ENCODE data around the gene IFNL2.
"Not testable (repeated sequence)": the region's sequence is repeated elsewhere in the genome, so short reads cannot be mapped to it uniquely, and the experiment has no call there.

IFNL2 gene

DNA sequence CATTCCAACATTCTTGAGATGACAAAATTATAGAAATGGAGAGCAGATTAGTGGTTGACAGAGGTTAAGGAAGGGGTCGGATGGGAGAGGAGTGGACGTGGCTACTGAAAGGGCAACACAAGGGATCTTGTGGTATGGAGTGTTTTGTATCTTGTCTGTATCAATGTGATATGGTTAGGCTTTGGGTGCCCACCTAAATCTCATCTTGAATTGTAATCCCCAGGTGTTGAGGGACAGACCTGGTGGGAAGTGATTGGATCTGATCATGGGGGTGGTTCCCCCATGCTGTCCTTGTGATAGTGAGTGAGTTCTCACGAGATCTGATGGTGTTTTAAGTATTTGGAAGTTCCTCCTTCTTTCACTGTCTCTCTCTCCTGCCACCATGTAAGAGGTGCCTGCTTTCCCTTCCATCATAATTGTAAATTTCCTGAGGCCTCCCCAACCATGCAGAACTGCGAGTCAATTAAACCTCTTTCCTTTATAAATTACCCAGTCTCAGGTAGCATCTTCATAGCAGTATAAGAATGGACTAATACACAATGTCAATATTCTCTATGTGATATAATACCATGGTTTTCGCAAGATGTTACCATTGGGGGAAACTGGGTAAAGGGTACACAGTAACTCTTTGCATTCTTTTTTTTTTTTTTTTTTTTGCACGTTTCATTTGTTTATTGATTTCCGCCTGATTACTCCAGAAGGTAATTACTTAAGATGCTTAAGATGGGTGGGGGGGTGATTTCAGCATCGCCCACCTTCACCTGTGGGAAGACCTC lies 14.6 kb upstream of the IFNL2 start:
- DNase-seq (ENCODE audit: low spot score), result no peak

DNA sequence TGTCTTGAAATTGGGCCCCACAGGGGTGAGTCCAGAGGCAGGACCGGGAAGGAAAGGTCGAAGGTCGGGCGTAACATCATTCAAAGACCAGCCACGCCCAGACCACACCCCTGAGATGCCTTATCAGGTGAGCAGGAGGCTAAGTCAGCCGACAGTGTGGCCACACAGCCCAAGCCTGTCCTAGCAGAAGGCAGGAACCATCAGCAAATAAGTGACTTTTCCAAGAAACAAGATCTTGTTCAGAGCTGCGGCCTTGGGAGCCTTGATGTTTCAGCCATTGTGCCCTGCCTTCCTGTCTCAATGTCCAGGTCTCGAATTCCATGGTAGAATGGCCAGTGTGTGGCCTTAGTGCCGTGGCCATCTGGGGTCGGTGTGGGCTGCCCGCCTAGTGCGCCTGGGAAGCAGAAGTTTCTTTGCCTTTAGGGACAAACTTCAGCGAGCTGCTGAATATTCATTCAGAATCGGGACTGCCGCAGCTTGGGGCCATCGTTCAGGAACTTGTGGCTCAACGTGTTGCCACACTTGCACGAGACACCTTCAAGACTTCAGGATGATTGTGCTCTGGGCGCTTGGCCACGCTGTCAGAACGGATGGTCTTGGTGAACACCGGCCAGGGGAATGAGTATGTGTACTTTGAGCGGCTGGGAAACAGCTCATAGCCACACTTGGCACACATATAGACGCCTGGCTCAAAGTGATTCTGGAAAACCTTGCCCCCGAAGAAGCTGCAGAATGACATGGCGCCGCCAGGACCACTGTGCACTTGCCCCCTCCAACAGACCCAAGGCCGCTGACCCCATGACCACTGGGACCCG lies 13.5 kb upstream of the IFNL2 start:
- no peak for DNase-seq (ENCODE audit: low spot score)

DNA sequence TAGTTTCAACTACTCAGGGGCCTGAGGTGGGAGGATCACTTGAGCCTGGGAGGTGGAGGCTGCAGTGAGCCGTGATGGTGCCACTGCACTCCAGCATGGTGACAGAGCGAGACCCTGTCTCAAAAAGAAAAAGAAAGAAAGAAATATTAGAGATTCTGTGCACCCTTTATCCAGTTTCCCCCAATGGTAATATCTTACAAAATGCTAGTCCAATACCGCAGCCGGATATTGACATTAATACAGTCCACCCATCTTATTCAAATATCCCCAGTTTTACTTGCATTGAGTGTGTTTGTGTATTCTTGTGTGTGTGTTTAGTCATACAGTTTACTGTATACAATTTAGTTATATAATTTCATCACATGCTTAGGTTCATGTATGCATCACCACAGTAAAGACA lies 11.0 kb upstream of the IFNL2 start:
- DNase-seq (ENCODE audit: low spot score), result no peak

DNA sequence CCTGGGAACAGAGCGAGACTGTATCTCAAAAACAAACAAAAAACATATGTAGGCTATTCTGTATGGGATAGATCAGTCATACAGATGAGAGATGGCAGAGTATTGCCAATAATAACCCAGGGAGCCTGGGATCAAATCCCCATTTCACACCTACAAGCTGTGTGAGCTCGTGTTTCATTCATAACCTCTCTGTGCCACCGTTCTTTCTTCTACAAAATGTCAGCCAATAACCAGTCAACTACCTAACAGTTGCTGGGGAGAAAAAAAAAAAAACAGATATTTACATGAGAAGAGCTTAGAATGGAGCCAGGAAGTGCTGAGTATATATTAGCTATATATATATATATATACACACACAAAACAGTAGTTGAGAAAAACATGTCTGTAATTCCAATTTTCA lies 6.5 kb upstream of the IFNL2 start:
- no peak for DNase-seq (ENCODE audit: low spot score)

DNA sequence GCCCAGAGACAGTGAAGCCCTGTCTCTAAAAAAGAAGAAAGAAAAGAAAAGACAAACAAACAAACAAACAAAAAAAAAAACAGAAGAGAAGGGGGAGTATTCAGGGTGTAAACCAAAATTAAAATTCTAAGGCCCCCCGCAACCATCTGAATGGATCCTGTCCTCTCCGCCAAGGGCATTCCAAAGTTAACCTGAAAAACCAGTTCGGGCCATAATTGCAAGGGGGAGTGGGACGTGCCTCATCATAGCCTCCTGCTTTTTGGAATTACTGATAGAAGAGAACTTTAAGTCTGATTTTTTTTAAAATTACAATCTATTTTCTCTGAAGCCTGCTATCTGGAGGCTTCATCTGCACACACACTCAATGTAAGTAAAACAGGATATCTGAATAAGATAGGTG lies 5.7 kb upstream of the IFNL2 start:
- DNase-seq (ENCODE audit: low spot score), result no peak

DNA sequence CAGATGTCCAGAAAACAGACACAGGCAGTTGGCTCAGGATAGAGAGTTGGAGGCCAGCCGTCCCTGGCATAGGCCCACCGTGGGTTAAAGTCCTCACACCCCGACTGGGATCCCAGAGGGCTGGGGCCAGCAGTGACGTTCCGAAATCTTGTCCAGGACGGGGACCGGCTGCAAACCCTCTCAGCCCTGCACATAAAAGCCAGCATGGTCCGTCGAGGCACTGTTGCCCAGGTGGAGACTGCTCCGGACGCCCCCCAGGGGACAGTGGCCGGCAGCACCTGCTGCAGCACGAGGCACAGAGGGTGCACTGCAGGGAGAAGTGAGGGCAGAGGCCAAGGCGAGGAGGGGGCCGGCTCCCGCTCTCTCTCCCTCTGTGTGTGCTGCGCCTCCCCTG lies 4.3 kb upstream of the IFNL2 start:
- DNase-seq (ENCODE audit: low spot score), result no peak

DNA sequence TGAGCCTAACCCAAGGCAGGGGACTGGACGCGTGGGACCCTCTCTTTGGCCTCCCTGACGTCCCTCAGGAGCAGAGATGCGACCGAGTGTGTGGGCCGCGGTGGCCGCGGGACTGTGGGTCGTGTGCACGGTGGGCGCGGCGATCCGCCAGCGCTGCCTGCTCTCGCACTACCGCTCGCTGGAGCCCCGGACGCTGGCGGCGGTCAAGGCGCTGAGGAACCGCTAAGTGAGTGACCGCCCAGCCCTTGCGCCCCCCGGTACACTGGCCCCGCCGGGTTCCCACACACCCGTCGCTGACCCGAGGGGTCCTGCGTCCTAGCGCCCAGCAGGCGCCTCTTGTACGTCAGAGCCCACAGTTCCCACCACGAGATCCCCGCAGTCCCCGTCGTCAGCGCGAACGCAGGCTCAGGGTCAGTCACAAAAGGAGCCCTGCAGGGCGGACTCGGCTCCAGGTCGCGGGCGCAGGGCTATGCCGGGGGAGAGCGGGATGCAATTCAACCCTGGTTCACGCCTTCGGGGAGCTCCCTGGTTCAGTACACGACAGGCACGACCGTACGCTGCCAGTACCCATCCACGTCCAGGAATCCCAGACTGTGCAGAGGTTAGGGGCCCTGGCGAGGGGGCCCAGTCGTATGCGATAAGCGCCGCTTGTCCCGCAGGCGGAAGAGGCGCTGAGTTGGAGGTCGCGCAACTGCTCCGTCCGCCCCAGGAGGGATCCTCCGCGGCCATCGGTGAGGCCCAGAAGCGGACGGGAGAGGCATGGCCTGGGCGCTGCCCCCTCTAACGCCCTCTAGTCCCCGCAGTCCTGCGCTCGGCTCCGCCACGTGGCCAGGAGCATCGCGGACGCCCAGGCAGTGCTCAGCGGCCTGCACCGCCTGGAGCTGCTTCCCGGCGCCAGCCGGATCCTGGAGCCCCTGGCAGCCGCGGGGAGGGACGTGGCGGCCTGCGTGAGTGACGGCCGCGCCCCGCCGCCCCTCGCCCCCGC lies 3.6 kb upstream of the IFNL2 start:
- no peak for DNase-seq (ENCODE audit: low spot score)

DNA sequence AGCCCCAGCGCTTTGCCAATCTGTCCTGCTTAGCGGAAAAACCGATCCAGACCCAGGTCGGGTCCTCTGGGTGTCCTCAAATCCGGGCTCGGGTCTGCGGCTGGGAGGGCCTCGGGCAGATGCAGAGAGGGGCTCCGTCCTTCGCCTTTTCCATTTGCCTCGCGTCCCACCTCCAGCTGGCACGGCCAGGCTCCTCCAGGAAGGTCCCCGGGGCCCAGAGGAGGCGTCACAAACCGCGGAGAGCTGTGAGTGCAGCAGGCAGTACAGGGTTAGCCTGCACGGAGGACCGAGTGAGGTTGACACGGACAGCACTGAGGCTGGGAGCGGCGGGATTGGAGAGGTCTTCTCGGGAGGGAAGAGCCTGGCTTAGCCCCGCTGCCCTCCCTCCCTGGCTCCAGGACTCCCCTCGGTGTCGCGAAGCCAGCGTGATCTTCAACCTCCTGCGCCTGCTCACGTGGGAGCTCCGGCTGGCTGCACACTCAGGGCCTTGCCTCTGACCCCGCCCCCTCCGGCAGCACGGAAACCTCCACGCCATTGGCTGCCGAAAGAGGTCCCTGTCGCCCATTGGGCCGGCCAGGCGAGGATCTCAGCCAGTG lies 2.8 kb upstream of the IFNL2 start:
- DNase-seq (ENCODE audit: low spot score), result no peak

DNA sequence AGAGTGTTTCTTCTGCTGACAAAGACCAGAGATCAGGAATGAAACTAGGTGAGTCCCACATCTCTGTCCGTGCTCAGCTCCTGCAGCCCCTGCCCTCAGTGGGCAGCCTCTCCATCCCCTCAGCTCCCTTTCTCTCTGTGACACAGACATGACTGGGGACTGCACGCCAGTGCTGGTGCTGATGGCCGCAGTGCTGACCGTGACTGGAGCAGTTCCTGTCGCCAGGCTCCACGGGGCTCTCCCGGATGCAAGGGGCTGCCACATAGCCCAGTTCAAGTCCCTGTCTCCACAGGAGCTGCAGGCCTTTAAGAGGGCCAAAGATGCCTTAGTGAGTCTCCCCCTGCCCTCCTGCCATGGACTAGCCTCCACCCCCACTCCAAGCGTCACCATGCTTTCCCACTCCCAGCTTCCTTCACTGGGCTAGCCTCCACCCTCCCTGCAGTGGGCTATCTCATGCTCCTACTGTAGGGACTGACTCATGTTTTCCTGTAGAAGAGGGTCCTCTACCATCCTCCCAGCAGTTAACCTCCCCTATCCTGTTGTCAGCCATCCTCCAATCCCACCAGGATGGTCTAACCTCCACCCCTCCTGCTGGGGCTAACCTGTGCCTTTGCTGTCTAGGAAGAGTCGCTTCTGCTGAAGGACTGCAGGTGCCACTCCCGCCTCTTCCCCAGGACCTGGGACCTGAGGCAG lies 481 bp downstream of the IFNL2 start:
- DNase-seq (ENCODE audit: low spot score), result not testable (repeated sequence)

DNA sequence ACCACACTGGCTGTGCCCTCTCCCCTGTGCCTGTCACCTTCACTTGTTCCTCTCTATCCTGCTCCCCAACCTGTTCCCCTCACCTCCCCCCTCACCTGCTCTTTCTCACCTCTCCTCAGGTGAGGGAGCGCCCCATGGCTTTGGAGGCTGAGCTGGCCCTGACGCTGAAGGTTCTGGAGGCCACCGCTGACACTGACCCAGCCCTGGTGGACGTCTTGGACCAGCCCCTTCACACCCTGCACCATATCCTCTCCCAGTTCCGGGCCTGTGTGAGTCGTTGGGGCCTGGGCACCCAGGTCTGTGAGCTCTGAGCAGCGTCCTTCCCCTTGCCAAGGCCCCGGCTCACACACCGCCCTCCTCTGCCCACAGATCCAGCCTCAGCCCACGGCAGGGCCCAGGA lies 1.2 kb downstream of the IFNL2 start:
- not testable (repeated sequence) for DNase-seq (ENCODE audit: low spot score)

DNA sequence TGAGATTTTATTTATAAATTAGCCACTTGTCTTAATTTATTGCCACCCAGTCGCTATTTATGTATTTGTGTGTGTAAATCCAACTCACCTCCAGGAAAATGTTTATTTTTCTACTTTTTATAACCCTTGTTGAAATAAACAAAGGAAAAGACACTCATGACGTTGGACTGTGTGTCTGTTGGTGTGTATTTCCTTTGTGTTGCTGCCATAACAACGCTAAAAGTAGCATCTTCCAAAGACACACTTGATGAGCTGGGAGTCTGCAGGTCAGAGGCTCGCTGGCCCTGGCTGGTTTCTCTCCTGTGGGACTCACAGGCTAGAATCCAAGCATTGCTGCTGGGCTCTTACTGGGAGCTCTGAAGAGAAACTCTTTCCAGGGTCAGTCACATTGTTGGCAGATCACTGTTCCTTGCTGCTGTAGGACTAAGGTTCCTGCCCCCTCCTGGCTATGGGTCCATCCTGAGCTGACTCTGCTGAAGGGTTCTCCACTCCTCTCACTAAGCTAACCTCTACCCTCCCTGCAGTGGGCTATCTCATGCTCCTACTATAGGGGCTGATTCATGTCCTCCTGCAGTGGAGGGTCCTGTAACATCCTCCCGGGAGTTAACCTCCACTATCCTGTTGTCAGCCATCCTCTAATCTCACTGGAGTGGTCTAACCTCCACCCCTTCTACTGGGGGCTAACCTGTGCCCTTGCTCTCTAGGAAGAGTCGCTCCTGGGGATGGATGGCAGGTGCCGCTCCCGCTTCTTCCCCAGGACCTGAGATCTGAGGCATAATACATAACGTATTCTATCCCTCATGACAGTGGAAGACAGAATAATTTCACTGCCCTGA lies 2.1 kb downstream of the IFNL2 start:
- peak; percentile 37 for DNase-seq (ENCODE audit: low spot score)

DNA sequence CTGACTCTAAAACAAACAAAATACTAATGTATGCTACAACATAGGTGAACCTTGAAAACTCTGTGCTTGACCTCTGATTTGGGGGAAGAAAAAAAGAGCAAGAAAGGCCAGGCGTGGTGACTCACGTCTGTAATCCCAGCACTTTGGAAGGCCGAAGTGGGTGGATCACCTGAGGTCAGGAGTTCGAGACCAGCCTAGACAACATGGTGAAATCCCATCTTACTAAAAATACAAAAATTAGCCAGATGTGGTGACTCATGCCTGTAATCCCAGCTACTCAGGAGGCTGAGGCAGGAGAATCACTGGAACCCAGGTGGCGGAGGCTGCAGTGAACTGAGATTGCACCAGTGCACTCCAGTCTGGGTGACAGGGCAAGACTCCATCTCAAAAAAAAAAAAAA lies 5.7 kb downstream of the IFNL2 start:
- not testable (repeated sequence) for DNase-seq (ENCODE audit: low spot score)

DNA sequence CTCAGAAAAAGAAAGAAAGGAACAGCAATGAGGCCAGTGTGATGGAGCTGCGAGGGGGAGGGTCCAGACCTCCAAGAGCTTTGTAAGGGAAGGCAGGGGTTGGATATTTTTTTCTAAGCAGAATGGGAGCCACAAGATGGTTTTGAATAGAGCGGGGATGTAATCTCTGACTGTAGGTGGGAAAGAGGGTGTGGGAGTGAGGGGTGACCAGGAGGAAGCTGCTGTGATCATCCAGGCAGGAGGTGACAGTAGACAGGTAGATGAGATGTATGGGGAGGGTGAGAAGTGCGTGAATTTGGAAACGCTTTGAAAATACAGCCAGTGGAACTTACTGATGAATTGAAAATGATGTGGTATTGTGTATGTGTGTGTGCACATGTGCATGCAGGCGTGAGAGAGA lies 7.4 kb downstream of the IFNL2 start:
- DNase-seq (ENCODE audit: low spot score), result no peak

DNA sequence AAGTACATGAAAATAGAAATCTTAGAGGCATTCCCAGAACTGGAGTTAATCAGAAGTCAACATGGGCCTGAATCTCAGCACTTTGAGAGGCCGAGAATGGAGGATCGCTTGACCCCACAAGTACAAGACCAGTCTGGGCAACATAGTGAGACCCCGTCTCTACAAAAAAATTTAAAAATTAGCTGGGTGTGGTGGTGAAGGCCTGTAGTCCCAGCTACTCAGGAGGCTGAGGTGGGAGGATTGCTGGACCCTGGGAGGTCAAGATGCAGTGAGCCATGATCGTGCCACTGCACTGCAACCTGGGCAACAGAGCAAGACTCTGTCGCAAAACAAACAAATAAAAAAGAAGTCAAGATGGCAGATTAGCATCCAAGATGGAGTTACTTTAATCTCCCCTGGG lies 8.5 kb downstream of the IFNL2 start:
- DNase-seq (ENCODE audit: low spot score), result no peak

DNA sequence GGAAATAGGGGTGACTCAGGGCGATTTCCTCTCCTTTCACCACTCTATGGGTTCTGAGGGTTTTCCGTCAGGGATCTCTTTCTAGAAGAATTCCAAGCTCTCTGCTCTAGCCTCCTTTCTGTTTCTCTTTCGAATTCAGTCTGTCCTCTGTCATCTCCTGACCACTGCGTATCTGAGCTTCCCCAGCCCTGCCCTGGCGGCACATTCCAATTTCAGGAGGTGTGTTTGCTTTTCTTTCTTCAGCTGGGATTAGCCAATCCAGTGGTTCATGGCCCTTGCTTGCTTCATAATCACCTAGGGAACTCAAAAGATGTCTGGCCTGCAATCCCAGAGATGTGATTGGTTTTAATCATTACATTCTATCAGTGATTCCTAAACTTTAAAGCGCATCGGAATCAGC lies 9.4 kb downstream of the IFNL2 start:
- peak; percentile 36 for DNase-seq (ENCODE audit: low spot score)

DNA sequence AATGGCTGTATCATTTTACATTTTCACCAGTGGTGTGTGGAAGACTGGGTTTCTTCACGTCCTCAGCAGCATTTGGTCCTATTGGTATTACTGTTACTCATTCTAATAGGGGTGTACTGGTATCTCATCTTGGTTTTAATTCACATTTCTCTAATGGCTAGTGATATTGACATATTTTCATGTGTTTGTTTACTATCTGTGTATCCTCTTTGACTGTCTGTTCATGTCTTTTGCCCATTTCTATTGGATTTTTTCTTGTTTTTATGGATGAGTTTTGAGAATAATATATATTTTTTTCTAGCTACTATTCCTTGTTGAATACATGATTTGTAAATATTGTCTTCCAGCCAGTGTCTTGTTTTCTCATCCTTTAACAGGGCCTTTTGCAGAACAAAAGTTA lies 13.8 kb downstream of the IFNL2 start:
- no peak for DNase-seq (ENCODE audit: low spot score)

DNA sequence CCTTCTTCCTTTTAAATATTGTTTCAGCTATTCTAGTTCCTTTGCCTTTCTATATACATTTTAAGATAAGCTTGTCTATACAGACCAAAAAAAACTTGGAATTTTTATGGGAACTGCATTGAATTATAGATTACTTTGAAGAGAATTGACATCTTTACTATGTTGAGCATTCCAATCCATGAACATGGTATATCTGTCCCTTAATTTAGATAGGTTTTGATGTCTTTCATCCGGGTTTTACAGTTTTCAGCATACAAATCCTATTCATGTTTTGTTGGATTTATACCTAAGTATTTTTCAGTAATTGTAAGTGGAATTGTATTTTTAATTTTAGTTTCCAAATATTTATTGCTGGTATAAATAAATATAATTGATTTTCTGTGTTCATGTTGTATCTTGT lies 15.8 kb downstream of the IFNL2 start:
- no peak for DNase-seq (ENCODE audit: low spot score)

DNA sequence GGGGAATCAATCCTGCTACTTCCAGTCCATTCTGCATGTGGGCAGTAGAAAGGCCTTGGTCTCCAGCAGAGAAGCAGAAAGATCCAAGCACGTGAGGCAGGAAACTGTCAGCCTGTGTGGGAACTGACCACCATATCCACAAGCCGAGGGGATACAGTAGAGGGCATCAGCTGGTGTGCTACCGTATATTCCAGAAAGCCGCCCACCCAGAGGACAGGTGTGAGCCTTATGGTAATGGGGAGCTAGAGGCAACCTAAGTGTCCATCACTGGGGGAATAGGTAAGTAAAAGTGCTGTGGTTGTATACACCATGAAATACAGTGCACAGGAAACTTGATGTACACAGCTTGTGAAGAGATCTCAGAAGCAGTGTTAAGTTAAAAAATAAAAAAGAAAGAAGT lies 25.2 kb downstream of the IFNL2 start:
- no peak for DNase-seq (ENCODE audit: low spot score)

DNA sequence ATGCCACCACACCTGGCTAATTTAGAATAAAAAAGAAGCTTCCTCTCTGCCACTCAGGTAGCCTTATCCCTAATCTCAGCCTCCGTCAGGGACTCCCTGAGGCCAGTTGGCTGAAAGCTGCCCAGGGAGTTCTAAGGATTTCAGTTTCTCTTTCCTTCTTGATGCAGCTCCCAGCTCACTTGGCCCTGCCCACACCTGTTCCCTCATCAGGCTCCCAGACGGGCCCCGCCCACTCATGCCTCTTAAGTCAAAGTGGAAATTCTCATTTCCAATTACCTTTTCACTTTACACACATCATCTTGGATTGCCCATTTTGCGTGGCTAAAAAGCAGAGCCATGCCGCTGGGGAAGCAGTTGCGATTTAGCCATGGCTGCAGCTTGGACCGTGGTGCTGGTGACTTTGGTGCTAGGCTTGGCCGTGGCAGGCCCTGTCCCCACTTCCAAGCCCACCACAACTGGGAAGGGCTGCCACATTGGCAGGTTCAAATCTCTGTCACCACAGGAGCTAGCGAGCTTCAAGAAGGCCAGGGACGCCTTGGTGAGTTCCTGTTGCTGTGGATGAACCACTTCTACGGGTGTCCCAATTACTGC lies 28.0 kb downstream of the IFNL2 start, which contains the start of gene IFNL1:
TSS of gene IFNL1 (plus strand) at position 353 of the 591 bp plus-strand sequence. CDS start at position 368, 15 bp downstream.
- DNase-seq (ENCODE audit: low spot score), result no peak

DNA sequence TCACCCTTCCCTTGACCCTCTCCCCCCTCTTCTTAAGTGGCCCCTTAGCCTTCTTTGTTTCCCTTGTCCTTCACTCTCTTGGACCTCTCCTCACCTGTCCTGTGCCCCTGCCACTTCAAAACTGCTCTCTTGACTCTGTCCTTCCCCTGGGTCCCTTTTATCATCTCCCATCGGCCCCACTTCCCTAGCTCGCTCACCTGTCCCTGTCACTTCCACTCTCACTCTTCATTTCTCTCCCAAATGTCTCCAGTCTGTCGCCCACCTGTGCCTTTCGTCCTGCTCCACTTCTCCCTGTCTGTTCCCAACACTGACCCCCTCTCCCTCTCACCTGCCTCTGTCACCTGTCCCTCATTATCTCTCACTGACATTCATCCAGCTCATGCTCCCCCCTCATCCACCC lies 28.7 kb downstream of the IFNL2 start:
- no peak for DNase-seq (ENCODE audit: low spot score)

Measured in hepatic stellate cell (primary cell).